GM18873 (cell line): ENCODE results near the gene SCAMP4.

Experiments
- ATAC-seq: cut with Tn5 transposase; IDR thresholded peaks from one replicate; pipeline ENCODE4 v1.9.1; 2021; ENCODE audit warnings: mild to moderate bottlenecking, moderate library complexity, moderate number of reproducible peaks; ENCODE audit not compliant: unreplicated experiment, low FRiP score

SCAMP4 gene

DNA sequence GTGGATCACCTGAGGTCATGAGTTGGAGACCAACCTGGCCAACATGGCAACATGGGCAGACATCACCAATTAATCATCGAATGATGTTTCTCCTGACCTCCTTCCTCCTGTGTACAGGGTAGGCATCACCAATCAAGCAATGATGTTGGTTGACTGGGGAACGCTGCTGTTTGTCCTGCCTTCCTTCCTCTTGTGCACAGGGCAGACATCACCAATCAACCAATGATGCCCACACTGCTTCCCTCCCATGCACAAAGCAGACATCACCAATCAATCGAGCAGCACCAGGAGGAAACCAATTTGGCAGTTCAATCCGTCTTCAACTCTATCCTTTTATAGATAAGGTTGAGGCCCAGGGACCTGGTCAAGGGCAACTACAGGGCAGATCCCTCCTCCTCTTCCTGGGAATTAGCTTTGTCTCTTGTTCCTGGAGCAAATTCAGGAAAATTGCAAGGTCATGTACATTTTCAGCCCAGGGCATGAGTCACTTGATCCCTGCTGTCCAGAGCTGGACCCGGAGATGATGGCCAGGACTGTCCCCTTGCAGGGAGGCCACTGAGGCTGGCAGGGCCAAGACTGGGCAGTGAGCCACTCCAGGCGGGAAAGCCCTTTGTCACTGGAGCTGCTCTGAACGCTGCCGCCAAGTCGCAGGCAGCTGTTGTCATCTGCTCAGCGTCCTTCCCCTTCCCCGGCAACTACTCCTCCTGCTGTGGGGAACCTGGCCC lies 30.4 kb downstream of the SCAMP4 start:
- no peak for ATAC-seq

DNA sequence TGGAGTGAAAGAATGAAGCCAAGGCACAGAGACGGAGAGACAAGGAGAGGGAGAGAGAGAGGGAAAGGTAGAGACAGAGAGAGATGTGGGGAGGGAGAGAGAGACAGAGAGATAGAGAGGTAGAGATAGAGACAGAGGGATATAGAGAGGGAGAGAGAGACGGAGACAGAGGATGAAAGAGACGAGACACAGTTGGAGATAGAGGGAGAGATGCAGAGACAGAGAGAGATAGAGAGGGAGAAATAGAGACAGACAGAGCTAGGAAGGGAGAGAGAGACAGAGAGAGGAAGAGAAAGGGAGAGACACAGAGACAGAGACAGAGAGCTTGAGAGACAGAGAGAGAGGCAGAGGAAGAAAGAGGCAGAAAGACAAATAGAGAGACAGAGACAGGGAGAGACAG lies 31.2 kb downstream of the SCAMP4 start:
- ATAC-seq, result no peak

DNA sequence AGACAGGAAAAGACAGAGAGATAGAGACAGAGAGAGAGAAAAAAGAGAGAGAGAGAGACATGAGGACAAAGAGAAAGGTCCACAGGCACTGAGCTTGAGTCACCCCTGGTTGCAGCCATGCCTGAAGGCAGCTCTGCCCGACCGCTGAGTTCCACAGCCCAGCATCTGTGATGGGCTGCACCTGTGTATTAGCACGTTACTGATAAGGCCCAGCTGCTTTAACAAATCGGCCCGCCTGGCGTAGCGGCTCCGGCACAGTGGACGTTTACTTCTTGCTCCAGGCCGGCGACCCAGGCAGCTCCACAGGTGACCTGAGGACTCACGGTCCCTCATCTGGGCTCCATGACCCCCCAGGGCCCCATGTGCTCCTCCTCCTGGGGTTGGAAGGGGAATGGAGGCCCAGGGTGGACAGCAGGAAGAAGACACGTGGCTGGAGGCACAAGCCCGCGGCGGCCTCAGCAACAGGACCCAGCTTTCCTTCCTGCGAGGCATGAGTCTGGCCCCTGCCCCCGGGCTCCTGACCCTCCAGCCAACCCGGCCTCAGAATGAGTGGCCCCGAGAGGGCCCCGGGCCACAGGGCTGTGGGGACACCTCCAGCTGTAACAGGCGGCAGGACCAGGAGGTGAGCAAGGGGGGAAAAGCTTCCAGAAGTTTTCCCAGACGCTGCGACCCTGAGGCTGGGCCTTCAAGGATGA lies 31.9 kb downstream of the SCAMP4 start:
- ATAC-seq, result no peak

DNA sequence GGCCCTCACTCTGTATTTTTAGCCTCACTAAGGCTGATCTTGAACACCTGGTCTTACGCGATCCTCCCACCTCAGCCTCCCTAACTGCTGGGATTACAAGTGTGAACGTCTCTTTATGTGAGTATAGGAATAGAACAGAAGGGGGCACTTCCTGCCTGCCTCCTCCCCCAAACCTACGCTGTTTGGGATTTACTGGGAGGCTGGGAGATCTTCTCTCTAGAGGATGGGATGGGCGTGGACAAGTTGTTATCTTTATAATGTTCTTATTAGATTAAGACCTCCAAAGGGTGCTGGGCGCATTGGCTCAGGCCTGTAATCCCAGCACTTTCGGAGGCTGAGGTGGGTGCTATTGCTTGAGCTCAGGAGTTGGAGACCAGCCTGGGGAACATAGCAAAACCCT lies 32.9 kb downstream of the SCAMP4 start:
- ATAC-seq, result no peak

DNA sequence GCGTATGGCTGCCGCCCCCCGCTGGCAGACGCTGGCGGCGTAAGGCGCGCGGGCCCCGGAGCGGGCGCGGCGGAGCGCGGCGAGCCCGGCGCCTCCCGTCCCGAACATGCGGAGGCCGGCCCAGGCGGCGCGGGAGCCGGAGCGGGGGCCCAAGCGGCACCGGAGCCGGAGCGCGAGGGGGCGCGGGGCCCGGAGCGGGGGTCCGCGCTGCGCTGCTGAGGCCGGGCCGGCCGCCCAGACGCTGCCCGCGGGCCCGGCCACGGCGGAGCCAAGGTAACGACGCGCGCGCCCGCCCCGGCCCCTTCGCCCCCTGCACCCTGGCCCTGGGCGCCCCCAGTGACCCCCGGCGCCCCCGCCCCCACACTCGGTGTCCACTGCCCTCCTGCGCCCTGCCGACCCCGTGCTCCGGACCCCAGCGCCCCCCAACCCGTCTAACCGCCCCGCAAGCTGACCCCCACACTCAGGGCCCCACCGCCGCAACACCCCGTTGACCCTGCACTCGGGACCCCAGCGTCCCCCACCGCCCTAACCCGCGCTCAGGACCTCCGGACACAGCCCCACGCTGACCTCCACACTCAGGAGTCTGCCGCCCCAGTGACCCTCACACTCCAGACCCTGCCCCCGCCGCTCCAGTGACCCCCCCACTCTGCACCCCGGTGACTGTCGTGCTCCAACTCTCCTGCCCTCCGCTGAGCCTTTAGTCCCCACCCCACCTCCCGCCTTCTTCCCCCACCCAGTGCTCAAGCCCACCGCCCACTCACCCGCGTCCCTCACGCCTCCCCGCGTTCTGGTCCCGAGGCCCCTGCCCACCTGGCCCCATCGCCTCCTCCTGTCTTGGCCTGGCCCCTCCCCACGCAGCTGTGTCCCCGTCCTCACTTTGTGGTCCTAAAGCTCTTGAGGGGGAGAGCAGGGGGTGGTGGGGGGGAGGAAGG lies 36.2 kb downstream of the SCAMP4 start, which contains the start of gene CSNK1G2:
Gene CSNK1G2 (plus strand): TSS at position 27 of the 932 bp plus-strand sequence. CDS start 28,601 bp downstream, outside the sequence.
- ATAC-seq, result no peak

DNA sequence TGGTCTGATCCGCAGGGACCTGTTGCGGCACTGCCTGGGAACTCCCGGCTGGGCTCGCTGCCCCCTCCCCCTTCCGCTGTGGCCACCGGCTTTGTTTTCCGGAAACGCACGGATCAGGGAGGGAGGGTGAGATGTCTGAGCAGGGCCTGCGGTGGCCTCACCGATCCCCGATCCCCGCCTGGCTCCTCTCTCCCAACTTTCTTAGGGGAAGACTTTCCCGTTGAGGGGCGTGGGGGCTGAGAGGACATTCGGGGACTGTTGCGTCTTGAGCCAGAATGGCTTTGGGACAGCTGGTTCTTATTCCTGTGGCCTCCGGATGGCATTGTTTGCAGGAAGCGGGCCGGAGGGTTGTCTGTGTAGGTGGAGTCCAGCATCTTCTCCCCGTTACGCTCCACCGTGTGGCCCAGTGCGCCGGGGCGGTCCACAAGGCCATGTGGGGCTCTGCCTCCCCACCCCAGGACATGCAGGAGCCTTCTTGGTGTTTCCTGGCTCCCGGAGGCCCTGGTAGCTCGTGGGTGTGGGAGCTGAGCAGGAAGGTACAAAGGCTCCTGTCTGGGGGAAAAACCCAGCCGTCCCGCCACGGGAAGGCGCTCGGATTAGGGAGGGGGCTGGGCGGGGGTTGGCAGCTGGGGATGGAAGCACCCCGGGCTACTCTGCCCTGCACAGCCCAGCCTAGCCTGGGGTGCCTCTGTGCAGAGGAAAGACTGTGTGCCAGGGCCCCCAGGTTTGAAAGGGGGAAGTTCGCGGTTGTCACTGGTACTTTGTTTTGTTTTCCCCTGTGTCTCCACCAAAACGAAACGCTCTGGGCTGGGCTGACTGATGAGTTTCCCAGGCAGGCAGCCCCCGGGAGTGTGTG lies 37.1 kb downstream of the SCAMP4 start:
- ATAC-seq, result no peak

DNA sequence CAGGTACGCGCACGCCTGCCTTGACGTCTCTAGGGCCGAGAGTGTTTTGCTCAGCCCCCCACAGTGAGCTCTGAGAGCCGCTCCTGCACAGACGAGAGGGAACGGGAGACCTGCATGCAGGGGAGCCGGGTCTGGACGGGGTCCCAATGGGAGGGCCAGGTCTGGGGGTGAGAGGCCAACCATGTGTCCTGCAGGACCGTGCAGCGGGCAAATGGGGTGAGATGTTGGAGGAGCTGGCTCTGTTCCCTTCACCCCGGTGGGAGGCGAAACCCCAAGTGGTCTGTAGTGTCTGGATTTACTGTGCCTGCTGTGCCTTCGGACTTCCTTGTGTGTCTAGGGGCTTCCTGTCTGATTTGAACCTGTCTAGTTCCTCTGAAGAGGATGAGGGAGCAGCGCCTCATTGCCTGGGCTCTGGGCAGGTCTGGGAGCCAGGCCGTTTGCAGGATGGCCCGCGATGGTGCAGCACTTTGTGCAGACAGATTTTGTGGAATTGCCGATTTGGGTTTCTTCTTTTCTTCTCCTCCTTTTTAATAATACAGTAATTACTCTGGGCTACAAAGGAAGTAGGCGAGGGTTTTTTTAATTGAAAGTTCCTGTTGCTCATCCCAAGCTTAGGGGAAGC lies 37.8 kb downstream of the SCAMP4 start:
- no peak for ATAC-seq

DNA sequence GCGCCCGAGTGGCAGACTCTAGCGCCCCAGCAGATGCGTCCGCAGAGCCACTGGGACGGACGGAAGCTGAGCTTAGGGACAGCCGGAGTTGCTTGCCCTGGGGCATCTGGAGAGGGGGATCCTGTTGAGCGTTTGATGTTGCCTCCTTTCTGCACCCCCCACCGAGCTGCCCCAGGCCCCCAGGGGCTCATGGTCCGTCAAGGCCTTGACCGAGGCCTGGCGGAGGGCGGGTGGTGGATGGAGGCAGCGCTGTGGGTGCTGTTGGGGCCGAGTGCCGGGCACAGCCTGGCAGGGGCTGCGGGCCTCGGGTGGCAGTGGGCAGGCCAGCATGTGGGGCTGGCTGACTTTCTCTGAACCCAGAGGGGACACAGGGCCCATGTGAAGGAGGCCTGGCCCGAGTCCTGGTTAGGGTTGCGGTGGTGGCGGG lies 38.5 kb downstream of the SCAMP4 start:
- ATAC-seq, result no peak

DNA sequence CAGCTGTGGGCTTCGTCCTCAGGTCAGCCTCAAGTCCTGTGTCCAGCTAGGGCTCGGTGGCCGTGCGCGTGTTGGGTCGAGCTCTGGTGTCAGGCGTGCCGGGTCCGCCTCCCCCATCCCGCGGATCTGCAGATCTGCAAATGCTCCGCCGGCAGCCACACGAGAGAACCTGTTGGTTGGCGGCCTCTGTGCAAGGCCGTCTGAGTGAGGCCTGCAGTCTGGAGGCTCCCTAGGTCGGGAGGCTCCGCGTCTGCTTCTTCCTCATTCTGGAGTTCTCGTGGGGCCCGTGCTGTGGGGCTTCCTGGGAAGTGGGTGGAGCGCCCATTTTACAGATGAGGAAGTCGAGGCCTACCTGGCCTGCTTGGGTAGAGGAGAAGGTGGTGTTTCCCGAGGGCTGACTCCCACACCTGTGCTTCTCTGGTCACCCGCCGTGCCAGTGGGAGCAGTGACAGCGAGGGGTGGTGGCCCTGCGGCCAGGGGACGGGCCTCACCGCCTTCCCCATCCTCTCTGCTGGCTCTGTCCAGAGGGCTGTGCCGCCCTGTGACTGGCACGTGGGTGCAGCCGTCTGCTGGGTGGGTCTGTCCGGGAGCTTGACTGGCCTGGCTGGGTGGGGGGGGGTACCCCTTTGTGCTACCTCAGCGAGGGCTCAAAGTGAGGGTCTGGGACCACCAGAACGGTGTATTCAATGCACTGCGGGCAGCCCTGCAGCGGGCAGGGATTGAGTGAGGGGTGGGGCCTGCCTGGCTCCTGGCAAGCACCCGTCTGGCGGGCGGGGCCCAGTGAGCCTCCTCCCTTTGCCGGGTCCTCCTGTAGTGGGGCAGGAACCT lies 39.1 kb downstream of the SCAMP4 start:
- no peak for ATAC-seq

DNA sequence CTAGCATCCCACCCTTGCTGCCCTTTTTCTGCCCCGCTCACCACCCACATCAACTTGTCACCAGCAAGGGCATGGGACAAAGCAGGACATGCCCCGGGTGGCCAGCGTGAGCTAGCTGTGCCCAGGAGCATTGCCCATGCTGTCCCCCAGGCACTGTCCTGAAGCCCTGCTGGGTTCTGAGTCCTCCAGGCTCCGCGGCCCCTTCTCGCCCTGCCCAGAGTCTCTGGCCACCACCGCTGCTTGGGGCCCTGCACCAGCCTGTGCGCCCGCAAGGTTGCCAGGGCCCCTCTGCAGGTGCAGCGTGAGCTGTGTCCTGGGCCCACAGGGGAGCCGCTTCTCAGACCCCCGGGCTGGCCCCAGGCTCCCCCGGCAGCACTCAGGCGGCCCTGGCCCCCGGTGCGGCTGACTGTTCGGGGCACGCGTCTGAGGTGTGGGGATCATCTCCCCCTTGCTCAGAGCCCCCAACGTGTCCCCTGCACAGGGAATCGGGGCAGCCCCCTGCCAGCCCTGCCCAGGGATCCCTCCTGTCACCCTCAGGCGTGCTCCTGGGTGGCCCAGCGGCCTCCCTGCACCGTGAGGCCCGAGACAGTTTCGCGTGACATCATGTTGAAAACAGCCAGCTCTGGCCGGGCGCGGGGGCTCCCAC lies 39.8 kb downstream of the SCAMP4 start:
- ATAC-seq, result no peak

DNA sequence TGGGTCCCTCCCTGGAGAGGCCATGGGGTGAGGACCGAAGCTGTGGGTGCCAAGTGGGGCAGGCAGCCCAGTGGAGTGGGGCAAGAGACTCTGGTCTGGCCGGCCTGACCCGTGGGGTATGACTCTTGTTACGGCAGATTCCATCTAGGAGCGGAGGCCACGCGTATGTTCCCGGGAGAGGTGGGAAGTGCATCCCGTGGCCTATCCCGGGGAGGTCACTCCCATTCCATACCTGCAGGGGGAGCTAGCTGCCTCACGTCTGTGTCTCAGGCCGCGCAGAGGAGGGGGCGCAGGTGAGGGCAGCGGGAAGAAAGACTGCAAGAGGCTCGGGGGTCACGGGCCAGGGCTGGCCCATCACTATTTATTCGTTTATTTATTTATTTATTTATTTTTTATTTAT lies 40.7 kb downstream of the SCAMP4 start:
- ATAC-seq, result no peak

DNA sequence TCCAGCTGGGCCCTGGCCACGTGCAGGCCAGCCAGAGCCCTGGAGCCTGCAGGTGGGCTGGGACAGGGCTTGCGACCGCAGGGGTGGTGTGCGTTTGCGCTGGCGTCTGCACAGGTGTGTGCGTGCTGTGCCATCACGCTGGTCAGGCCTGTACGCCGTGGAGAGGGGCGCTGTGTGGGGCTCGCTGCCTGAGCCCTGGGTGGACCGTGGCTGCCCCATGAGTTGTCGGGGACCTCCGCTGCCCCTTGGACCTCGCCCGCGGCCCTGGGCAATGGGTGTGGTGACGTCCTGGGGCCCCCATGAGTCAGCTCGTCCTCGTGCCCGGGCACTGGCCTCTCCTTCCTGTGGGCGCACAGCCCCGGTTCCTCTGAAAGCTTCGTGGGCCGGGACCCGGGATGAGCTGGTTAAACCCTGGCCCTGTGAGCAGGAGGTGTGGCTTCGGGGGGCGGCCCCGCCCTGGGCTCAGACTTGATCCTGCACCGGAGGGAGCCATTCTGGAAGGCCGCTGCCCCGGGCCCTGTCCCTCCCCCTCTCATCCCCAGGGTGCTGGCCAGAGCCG lies 42.5 kb downstream of the SCAMP4 start:
- no peak for ATAC-seq

DNA sequence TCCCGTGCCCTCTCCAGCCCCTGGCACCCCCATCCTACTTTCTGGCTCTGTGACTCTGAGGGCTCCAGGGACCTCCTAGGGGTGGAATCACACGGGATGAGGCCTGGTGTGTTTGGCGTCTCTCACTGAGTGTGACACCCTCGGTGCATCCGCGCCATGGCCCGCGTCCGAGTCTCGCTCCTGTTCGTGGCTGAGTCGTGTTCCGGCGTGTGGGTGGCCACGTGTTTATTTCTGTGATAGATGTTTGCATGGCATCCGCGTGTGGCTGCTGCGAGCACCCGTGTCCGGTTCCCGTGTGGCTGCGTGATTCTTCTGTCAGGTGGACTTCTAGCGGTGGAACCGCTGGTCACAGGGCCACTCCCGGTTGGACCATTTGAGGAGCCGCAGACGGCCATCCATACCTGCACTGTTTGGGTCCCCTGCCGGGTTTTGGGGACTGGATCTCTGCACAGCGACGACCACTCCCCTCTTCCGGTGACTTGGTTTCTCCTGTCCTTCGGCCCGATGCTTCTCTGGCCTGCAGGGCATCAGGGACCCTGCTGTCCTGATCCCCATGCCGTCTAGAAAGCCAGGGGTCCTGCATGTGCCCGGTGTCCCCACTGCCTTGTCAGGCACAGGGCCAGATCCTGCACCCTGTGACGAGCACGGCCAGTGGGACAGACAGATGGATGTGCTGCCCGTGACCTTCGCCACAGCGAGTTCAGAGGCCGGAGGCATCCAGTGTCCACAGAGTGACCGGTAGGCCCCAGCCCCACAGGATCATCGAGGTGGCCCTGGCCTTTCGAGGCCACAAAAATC lies 44.3 kb downstream of the SCAMP4 start:
- ATAC-seq, result no peak

DNA sequence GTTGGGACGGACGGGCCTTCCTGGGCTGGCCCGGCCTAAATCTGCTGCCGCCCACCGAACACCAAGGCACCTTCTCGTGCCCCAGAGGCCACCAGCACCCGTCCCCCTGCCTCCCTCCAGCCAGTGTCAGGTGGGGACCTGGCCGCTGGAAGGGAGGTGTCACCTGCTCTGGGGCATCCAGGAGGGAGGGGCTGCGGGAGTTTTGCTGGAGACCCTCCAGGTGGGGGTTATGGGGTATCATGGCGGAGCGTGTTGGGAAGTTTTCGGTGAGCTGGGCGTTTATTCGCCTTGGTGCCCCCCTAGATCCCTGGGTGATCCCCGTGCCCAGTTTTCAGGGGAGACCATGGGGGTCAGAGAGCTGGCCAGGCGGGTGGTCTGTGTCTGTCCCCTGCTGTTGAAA lies 45.4 kb downstream of the SCAMP4 start:
- no peak for ATAC-seq

DNA sequence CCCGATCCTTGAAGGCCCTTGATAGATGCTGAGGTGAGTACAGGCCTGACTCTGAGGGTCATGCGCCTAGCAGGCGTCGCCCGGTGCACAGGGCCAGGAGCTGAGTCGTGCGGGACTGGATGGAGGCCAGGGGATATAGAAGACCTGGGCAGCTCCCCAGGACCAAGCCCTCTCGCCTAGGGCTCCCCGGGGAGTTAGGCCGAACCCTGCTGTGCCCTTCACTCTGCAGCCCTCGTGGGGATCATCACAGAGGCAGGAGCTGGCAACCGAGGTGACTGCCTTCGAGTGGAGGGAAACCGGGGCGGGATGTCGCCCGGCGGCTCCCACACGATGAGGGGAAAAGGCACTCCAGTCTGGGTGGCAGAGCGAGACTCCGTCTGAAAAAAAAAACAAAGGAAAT lies 47.4 kb downstream of the SCAMP4 start:
- ATAC-seq, result no peak

DNA sequence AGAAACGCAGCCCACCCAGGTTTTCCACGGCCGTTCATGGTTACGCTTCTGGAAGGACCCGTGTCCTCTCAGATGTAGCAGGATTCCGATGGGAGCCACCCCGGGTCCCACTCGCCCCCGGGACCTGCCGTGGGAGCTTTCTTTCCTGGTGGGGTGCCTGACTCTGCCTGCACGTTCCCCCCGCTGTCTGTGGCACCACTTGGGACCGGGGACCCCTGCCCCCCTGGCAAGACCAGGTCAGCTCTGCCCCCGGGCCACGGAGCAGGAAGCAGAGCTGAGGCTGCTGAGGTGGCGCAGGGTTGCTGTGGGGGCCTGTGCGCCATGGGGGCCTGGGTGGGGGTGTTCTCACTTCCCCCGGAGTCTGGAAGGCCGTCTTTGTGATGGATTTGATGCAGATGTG lies 47.8 kb downstream of the SCAMP4 start:
- no peak for ATAC-seq

DNA sequence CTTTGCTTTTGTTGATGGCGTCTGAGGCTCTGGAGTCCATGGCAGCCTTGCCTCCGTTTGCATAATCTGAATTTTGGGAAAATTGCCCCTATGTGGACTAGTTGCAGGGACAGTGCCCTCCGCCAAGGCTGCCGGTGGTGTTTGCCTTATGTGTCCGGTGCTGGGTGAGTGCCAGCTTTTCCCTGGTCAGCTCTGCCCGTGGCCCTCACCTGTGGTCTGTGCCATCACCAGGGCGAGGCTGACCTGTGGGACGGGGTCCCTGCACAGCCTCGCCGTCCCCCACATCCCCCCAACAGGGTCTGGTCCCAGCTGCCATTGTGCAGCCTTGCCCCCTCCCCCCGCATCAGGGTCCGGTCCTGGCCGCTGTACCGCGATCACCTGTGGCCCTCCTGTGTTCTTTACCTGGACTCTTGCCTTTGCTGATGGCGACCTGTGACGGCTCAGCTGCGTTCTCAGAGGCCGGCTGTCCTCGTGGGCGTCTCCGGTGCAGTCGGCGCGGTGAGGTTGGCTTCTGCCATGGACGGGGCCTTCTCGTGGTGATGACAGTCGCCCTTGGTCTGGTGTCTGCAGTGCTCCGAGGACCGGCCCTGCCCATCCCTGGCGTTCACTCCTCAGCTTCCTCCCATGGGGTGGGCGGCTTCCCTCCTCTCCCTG lies 48.4 kb downstream of the SCAMP4 start:
- no peak for ATAC-seq
